NB4 (cell line): ENCODE results near the gene SHKBP1.

Experiments
- MYC ChIP-seq: IDR thresholded peaks from 2 replicates; pipeline ENCODE4 v1.6.1; 2011; ENCODE audit warnings: low read depth, low read length
- POLR2A ChIP-seq: IDR thresholded peaks from 2 replicates; pipeline ENCODE4 v1.6.1; 2011; ENCODE audit warnings: mild to moderate bottlenecking; ENCODE audit not compliant: insufficient read length; ENCODE audit errors: extremely low read depth
- TF ChIP-seq, protein P1 (sequence below): IDR thresholded peaks from one replicate; pipeline ENCODE4 v1.5.1; 2012; ENCODE audit warnings: low read depth, low read length
- TF ChIP-seq, protein P2 (sequence below): IDR thresholded peaks from 2 replicates; pipeline ENCODE4 v1.6.1; 2011; ENCODE audit warnings: low read depth, low read length

DNA sequence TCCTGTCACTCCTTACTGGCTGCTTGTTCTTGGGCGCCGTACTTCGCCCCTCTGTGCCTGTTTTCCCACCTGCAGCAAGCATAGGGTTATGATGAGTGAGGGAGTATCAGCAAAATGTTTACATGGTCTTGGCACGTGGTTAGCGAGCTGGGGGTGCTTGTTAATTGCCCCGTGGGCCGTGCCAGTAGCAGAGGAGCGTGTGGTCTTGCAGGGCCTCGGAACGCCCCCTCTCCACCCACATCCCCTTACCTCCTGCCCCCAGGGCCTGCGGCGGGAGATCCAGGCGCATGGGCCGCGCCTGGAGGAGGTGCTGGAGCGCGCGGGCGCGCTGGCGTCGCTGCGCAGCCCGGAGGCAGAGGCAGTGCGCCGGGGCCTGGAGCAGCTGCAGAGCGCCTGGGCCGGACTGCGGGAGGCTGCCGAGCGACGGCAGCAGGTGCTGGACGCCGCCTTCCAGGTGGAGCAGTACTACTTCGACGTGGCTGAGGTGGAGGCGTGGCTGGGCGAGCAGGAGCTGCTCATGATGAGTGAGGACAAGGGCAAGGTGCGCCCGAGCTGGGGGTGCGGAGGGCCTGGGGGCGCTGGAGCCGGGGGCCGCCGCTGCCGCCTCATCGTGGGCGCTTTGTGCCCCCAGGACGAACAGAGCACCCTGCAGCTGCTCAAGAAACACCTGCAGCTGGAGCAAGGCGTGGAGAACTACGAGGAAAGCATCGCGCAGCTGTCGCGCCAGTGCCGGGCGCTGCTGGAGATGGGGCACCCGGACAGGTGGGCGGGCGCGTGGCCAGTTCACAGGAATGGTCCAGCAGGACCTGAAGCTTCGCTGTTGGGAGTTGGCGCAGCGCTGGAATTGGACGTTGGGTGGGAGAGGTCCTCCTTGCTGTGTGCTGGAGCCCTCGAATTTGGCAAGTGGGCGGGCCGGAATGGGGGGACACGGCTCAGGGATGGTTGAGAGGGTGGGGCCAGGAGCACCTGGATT is 22.5 kb upstream of the SHKBP1 start:
- TF ChIP-seq, protein P1, sequence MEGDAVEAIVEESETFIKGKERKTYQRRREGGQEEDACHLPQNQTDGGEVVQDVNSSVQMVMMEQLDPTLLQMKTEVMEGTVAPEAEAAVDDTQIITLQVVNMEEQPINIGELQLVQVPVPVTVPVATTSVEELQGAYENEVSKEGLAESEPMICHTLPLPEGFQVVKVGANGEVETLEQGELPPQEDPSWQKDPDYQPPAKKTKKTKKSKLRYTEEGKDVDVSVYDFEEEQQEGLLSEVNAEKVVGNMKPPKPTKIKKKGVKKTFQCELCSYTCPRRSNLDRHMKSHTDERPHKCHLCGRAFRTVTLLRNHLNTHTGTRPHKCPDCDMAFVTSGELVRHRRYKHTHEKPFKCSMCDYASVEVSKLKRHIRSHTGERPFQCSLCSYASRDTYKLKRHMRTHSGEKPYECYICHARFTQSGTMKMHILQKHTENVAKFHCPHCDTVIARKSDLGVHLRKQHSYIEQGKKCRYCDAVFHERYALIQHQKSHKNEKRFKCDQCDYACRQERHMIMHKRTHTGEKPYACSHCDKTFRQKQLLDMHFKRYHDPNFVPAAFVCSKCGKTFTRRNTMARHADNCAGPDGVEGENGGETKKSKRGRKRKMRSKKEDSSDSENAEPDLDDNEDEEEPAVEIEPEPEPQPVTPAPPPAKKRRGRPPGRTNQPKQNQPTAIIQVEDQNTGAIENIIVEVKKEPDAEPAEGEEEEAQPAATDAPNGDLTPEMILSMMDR: no peak
- TF ChIP-seq MYC: no peak
- no peak for TF ChIP-seq POLR2A
- TF ChIP-seq, protein P2, sequence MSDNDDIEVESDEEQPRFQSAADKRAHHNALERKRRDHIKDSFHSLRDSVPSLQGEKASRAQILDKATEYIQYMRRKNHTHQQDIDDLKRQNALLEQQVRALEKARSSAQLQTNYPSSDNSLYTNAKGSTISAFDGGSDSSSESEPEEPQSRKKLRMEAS: no peak
